ENCODE measurements around the gene DERL3. TPM values are rescaled to one million over a fixed set of nuclear protein-coding genes. Genes with fewer than 3 reads are reported as not detected.

The DERL3 gene
- total RNA-seq, 4 donors from 2014 or later = not detected

- H3K4me3 ChIP-seq = peak overlapping the region; percentile 50 to 60 (median 55)
- H3K9me3 ChIP-seq = no peaks in the 10 kb centered on the region
- 47% methylated on average over 20 of the region's 41 CpGs for WGBS
- peaks cover 28 to 51% (median 40%) of the 10 kb centered on the region in 4 donors for H3K4me1 ChIP-seq
- TF ChIP-seq CTCF (IDR thresholded peaks at IDR 0.05) (no peak), EP300 (IDR thresholded peaks at IDR 0.05) (no peak), POLR2A (IDR thresholded peaks at IDR 0.05; ENCODE audit: low read depth) (no peak), POLR2AphosphoS5 (IDR thresholded peaks at IDR 0.05) (no peak)
- intact Hi-C loops (cut with DNase I) = no loop called here
- no peak overlapping the region for H3K27ac ChIP-seq (replicated peaks in 1 of 4)
- peaks cover 17 to 33% (median 30%) of the 10 kb centered on the region in 4 donors for H3K36me3 ChIP-seq
- no peak for DNase-seq (ENCODE audit: extremely low spot score)
- H3K27me3 ChIP-seq = no peaks in the 10 kb centered on the region
Observed at GRCh38 chr22:23837911-23838680, 710 bp downstream of the DERL3 start.

- no peak for TF ChIP-seq POLR2A (IDR thresholded peaks at IDR 0.05; ENCODE audit: low read depth)
- no peak for TF ChIP-seq EP300 (IDR thresholded peaks at IDR 0.05)
- TF ChIP-seq POLR2AphosphoS5 (IDR thresholded peaks at IDR 0.05) = no peak
- no peak for TF ChIP-seq CTCF (IDR thresholded peaks at IDR 0.05)
- Histone ChIP-seq H3K27me3 (no peaks in the 10 kb centered on the region), H3K4me3 (no peak overlapping the region), H3K4me1 (peaks cover 28 to 54% (median 40%) of the 10 kb centered on the region in 4 donors), H3K27ac (replicated peaks in 1 of 4) (no peak overlapping the region), H3K9me3 (no peaks in the 10 kb centered on the region), H3K36me3 (peaks cover 17 to 37% (median 36%) of the 10 kb centered on the region in 4 donors)
- no peak for DNase-seq (ENCODE audit: extremely low spot score)
- intact Hi-C loops (cut with DNase I) = no loop called here
- WGBS = 71% methylated on average over 2 of the region's 12 CpGs
Observed at GRCh38 chr22:23837496-23837859, 1.3 kb downstream of the DERL3 start.

GRCh38 chr22:23836692-23837495 is 1.9 kb downstream of the DERL3 start:
- H3K9me3 ChIP-seq = no peaks in the 10 kb centered on the region
- DNase-seq (ENCODE audit: extremely low spot score) = no peak
- H3K27ac ChIP-seq (replicated peaks in 1 of 4) = no peak overlapping the region
- intact Hi-C loops (cut with DNase I) = no loop called here
- H3K4me1 ChIP-seq = peaks cover 28 to 59% (median 40%) of the 10 kb centered on the region in 4 donors
- H3K36me3 ChIP-seq = peaks cover 17 to 41% (median 38%) of the 10 kb centered on the region in 4 donors
- 81% methylated on average over 8 of the region's 12 CpGs for WGBS
- no peak overlapping the region for H3K4me3 ChIP-seq
- no peaks in the 10 kb centered on the region for H3K27me3 ChIP-seq
- no peak for TF ChIP-seq POLR2A (IDR thresholded peaks at IDR 0.05; ENCODE audit: low read depth)
- no peak for TF ChIP-seq POLR2AphosphoS5 (IDR thresholded peaks at IDR 0.05)
- no peak for TF ChIP-seq EP300 (IDR thresholded peaks at IDR 0.05)
- no peak for TF ChIP-seq CTCF (IDR thresholded peaks at IDR 0.05)

GRCh38 chr22:23836281-23836680 is 2.5 kb downstream of the DERL3 start:
- peaks cover 18 to 47% (median 41%) of the 10 kb centered on the region in 4 donors for H3K36me3 ChIP-seq
- no peak for DNase-seq (ENCODE audit: extremely low spot score)
- no peaks in the 10 kb centered on the region for H3K9me3 ChIP-seq
- 92% methylated on average over 1 of the region's 5 CpGs for WGBS
- intact Hi-C loops (cut with DNase I) = no loop called here
- peaks cover 28 to 61% (median 40%) of the 10 kb centered on the region in 4 donors for H3K4me1 ChIP-seq
- no peak for TF ChIP-seq CTCF (IDR thresholded peaks at IDR 0.05)
- TF ChIP-seq POLR2A (IDR thresholded peaks at IDR 0.05; ENCODE audit: low read depth) = no peak
- no peak for TF ChIP-seq POLR2AphosphoS5 (IDR thresholded peaks at IDR 0.05)
- no peak for TF ChIP-seq EP300 (IDR thresholded peaks at IDR 0.05)
- no peak overlapping the region for H3K27ac ChIP-seq (replicated peaks in 1 of 4)
- H3K27me3 ChIP-seq = no peaks in the 10 kb centered on the region
- no peak overlapping the region for H3K4me3 ChIP-seq
